Measurements from ENCODE around the gene UVSSA.

The UVSSA gene

GRCh38 chr4:1346781-1347409 is at the start of gene UVSSA:
Gene UVSSA (plus strand): TSS chr4:1347208. CDS start chr4:1348092, 884 bp downstream.
- peak; percentile 100 for DNase-seq

GRCh38 chr4:1297456-1298325 is 49.3 kb upstream of the UVSSA start:
- DNase-seq: peak in 1 of 2 donors; percentile 15

GRCh38 chr4:1298461-1298860 is 48.5 kb upstream of the UVSSA start:
- DNase-seq: no peak

- DNase-seq: no peak
These were observed 47.6 kb upstream of the UVSSA start for GRCh38 chr4:1299301-1299860.

- DNase-seq: peak in 1 of 2 donors; percentile 36
These were observed 46.2 kb upstream of the UVSSA start for GRCh38 chr4:1300466-1301455.

- DNase-seq: no peak
These were observed 44.8 kb upstream of the UVSSA start for GRCh38 chr4:1302159-1302558.

GRCh38 chr4:1305261-1305711 is 41.7 kb upstream of the UVSSA start:
- DNase-seq: no peak

- peak; percentile 38 to 44 for DNase-seq
These were observed 41.1 kb upstream of the UVSSA start for GRCh38 chr4:1305781-1306455.

- DNase-seq: no peak
These were observed 38.9 kb upstream of the UVSSA start for GRCh38 chr4:1307951-1308735.

- DNase-seq: peak; percentile 59 to 65
These were observed 37.6 kb upstream of the UVSSA start for GRCh38 chr4:1309261-1310010.

- DNase-seq: no peak
These were observed 36.8 kb upstream of the UVSSA start for GRCh38 chr4:1310031-1310795.

- DNase-seq: no peak
These were observed 36.0 kb upstream of the UVSSA start for GRCh38 chr4:1310796-1311631.

- DNase-seq: no peak
These were observed 34.0 kb upstream of the UVSSA start for GRCh38 chr4:1312821-1313640.

- no peak for DNase-seq
These were observed 31.7 kb upstream of the UVSSA start for GRCh38 chr4:1315306-1315705.

GRCh38 chr4:1315836-1316536 is 31.0 kb upstream of the UVSSA start:
- DNase-seq: no peak

- DNase-seq: no peak
These were observed 30.4 kb upstream of the UVSSA start for GRCh38 chr4:1316537-1317168.
